Keratinocyte (primary cell): ENCODE data around the gene PARD3B. TPM values are rescaled to one million over a fixed set of nuclear protein-coding genes. Genes with fewer than 3 reads are reported as not detected.

Source experiments
- DNase-seq: peaks from one replicate; pipeline ENCODE4 v3.0.0-alpha.2; 2011; ENCODE audit warnings: low read depth, missing footprints, low spot score
- FAIRE-seq: peaks from 2 replicates; lab custom pipeline; 2011; peaks lifted over from hg19 to GRCh38; lab: Jason Lieb, UNC
- H2AFZ ChIP-seq: 2 replicates; pipeline ENCODE4 v1.6.0; 2012; ENCODE audit warnings: low read length, control low read depth, inconsistent platforms; ENCODE audit not compliant: control insufficient read depth
- H3K27ac ChIP-seq: 2 replicates; pipeline ENCODE4 v1.5.1; 2011; ENCODE audit warnings: low read length; ENCODE audit not compliant: control insufficient read depth, insufficient read depth
- H3K27me3 ChIP-seq: 3 replicates; pipeline ENCODE4 v1.6.0; 2011; ENCODE audit warnings: low read length; ENCODE audit not compliant: control insufficient read depth, insufficient read depth; ENCODE audit errors: extremely low read depth
- H3K36me3 ChIP-seq, 2 experiments: 2 replicates in 1 of 2; 3 replicates in 1 of 2; pipeline ENCODE4 v1.5.1; 2011; ENCODE audit warnings: low read length in 2 of 2, mild to moderate bottlenecking in 1 of 2; ENCODE audit not compliant: control insufficient read depth in 2 of 2, insufficient read depth in 2 of 2; ENCODE audit errors: extremely low read depth in 1 of 2
- H3K4me1 ChIP-seq: 3 replicates; pipeline ENCODE4 v1.5.1; 2011; ENCODE audit warnings: low read length; ENCODE audit not compliant: control insufficient read depth, insufficient read depth; ENCODE audit errors: extremely low read depth
- H3K4me2 ChIP-seq: 3 replicates; pipeline ENCODE4 v1.6.0; 2011; ENCODE audit warnings: low read depth, low read length; ENCODE audit not compliant: control insufficient read depth, insufficient read depth; ENCODE audit errors: extremely low read depth
- H3K4me3 ChIP-seq, 3 experiments: fragments of 200-600 bp in 1 of 3; sonication (generic) in 1 of 3; 2 replicates in 2 of 3; 3 replicates in 1 of 3; pipeline ENCODE4 v1.5.1; 2011 to 2016; ENCODE audit warnings: low read length in 3 of 3, mild to moderate bottlenecking in 3 of 3, control low read depth in 2 of 3, inconsistent platforms in 1 of 3, low read depth in 1 of 3, mixed read lengths in 1 of 3, mixed run types in 1 of 3, moderate library complexity in 1 of 3; ENCODE audit not compliant: control insufficient read depth in 2 of 3, insufficient read depth in 2 of 3; ENCODE audit errors: extremely low read depth in 1 of 3
- H3K79me2 ChIP-seq: 2 replicates; pipeline ENCODE4 v1.6.0; 2012; ENCODE audit warnings: low read length; ENCODE audit not compliant: control insufficient read depth, insufficient read depth
- H3K9ac ChIP-seq: 3 replicates; pipeline ENCODE4 v1.6.0; 2011; ENCODE audit warnings: low read length; ENCODE audit not compliant: control insufficient read depth, insufficient read depth; ENCODE audit errors: extremely low read depth
- H3K9me1 ChIP-seq: 3 replicates; pipeline ENCODE4 v1.6.0; 2011; ENCODE audit warnings: low read length; ENCODE audit not compliant: control insufficient read depth, insufficient read depth; ENCODE audit errors: extremely low read depth
- H3K9me3 ChIP-seq: 2 replicates; pipeline ENCODE4 v1.5.1; 2012; ENCODE audit warnings: low read depth, low read length; ENCODE audit not compliant: control insufficient read depth
- H4K20me1 ChIP-seq: 3 replicates; pipeline ENCODE4 v1.6.0; 2011; ENCODE audit warnings: low read length; ENCODE audit not compliant: control insufficient read depth, insufficient read depth; ENCODE audit errors: extremely low read depth
- EZH2 ChIP-seq: IDR thresholded peaks from one replicate; pipeline ENCODE4 v1.6.1; 2012; ENCODE audit warnings: inconsistent platforms, mild to moderate bottlenecking, low read length, moderate library complexity
- dilution Hi-C: fragments of 300-500 bp; cut with MboI; formaldehyde crosslinking; loops from one replicate; pipeline ENCODE4 v1.7.0; 2020; ENCODE audit warnings: low sequenced_read_pairs; ENCODE audit not compliant: extremely low pct_ligation_motif_present
- polyA plus RNA-seq, 5 experiments: library from polyadenylated mRNA; depleted of rRNA in 3 of 5; stranded (reverse) in 3 of 5; stranded (forward) in 1 of 5; unstranded in 1 of 5; fragments of >200 nt; gene quantifications; 1 replicate in 1 of 5; 2 replicates in 3 of 5; 3 replicates in 1 of 5; pipeline versions ENCODE4 v1.2.1 to v1.2.3, GENCODE V29; 2011 to 2012; ENCODE audit warnings: missing spikeins in 2 of 5, low read depth in 1 of 5, low replicate concordance in 1 of 5
- TF ChIP-seq, protein P1 (sequence below), 3 experiments: IDR thresholded peaks in 1 of 3; conservative IDR thresholded peaks in 1 of 3; optimal IDR thresholded peaks in 1 of 3; 2 replicates in 2 of 3; 3 replicates in 1 of 3; pipeline versions ENCODE3 to v1.5.1; 2011; ENCODE audit warnings: low read length in 3 of 3, mild to moderate bottlenecking in 3 of 3, moderate library complexity in 2 of 3, control low read depth in 1 of 3, inconsistent platforms in 1 of 3; ENCODE audit not compliant: insufficient read depth in 2 of 3; ENCODE audit errors: extremely low read depth in 1 of 3

PARD3B gene
- polyA plus RNA-seq, 1 donor (not counting 4 experiments of a cell fraction or from before 2014, with no cell fraction given) = 1.2 TPM

DNA sequence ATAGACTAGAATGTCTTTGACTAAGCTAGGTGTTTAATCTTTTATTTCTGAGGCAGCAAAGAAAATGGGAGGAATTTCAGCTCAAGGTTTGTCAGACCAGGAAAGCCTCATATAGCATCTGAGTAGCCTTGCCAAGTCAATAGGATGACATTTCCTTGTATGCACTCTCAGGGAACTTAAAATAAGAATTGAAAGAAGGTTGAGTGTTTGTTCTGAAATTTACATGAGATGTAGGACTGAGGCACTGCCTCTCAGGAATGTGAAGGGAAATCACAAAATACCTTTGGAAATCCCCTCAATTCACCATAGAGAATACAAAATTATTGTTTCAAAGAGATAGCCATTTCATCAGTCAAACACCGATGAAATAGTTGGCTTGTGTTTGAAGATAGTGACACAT lies 745.0 kb downstream of the PARD3B start:
- Histone ChIP-seq H2AFZ (no peak overlapping the region), H3K79me2 (no peaks in the 10 kb centered on the region), H3K9me1 (no peaks in the 10 kb centered on the region), H3K4me2 (no peak overlapping the region), H3K9ac (no peak overlapping the region), H4K20me1 (no peaks in the 10 kb centered on the region), H3K4me3 (no peak overlapping the region), H3K9me3 (no peaks in the 10 kb centered on the region), H3K27ac (no peak overlapping the region), H3K27me3 (no peaks in the 10 kb centered on the region), H3K36me3 (no peaks in the 10 kb centered on the region), H3K4me1 (no peaks in the 10 kb centered on the region)
- DNase-seq (no peak), FAIRE-seq (no peak)
- TF ChIP-seq, protein P1, sequence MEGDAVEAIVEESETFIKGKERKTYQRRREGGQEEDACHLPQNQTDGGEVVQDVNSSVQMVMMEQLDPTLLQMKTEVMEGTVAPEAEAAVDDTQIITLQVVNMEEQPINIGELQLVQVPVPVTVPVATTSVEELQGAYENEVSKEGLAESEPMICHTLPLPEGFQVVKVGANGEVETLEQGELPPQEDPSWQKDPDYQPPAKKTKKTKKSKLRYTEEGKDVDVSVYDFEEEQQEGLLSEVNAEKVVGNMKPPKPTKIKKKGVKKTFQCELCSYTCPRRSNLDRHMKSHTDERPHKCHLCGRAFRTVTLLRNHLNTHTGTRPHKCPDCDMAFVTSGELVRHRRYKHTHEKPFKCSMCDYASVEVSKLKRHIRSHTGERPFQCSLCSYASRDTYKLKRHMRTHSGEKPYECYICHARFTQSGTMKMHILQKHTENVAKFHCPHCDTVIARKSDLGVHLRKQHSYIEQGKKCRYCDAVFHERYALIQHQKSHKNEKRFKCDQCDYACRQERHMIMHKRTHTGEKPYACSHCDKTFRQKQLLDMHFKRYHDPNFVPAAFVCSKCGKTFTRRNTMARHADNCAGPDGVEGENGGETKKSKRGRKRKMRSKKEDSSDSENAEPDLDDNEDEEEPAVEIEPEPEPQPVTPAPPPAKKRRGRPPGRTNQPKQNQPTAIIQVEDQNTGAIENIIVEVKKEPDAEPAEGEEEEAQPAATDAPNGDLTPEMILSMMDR (optimal IDR thresholded peaks at IDR 0.05 in 1 of 3, IDR thresholded peaks at IDR 0.05 in 1 of 3, conservative IDR thresholded peaks at IDR 0.05 in 1 of 3; ENCODE audit: extremely low read depth in 1 of 3, insufficient read depth in 2 of 3, low read length in 3 of 3) = no peak
- TF ChIP-seq EZH2 = no peak
- dilution Hi-C loops = no loop called here

DNA sequence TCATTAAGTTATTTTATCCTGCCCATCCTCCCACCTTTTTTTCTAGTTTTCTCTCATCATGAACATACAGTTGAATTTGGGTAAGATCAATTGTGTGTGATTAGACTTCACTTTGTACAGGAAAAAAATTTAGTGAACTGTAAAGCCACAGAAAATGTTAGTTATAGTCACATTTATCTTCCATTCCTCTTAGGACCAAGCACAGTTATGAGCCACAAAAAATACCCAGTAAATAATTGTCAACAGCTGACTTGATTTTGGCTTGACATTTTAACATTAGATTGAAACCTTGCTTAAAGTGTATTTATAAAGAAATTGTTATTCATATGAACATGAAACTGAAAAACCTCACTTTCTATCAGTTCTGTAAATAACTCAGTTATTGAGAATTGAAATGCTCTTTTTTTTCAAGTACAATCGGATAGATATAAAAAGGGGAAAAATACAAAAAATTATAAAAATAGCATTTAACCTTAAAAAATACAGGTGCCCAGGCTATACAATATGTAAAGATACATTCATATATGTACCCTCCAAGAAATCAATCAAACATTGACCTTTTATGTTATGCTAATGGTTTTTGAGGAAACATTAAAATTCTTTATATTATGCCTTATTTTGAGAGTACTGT lies 747.5 kb downstream of the PARD3B start:
- no peak for FAIRE-seq
- H3K4me1 ChIP-seq = no peaks in the 10 kb centered on the region

More for the DNA sequence above, 747.5 kb downstream of the PARD3B start:
- Histone ChIP-seq H3K79me2 (no peaks in the 10 kb centered on the region), H3K4me3 (no peak overlapping the region), H2AFZ (no peak overlapping the region), H3K9me3 (no peaks in the 10 kb centered on the region), H4K20me1 (no peaks in the 10 kb centered on the region), H3K36me3 (no peaks in the 10 kb centered on the region), H3K4me2 (no peak overlapping the region), H3K9me1 (no peaks in the 10 kb centered on the region), H3K27me3 (no peaks in the 10 kb centered on the region), H3K9ac (no peak overlapping the region), H3K27ac (no peak overlapping the region)
- no peak for TF ChIP-seq EZH2
- TF ChIP-seq, protein P1 (optimal IDR thresholded peaks at IDR 0.05 in 1 of 3, IDR thresholded peaks at IDR 0.05 in 1 of 3, conservative IDR thresholded peaks at IDR 0.05 in 1 of 3; ENCODE audit: extremely low read depth in 1 of 3, insufficient read depth in 2 of 3, low read length in 3 of 3) = no peak
- dilution Hi-C loops = no loop called here
- DNase-seq = no peak
